GM12878 (cell line): Measurements from ENCODE around the gene ATXN7L1. TPM values are rescaled to one million over a fixed set of nuclear protein-coding genes. Genes with fewer than 3 reads are reported as not detected.

Source experiments
- ATAC-seq: fragments of 200-7000 bp; cut with Tn5 transposase; 3 replicates; pipeline ENCODE4 v1.9.1; 2020; ENCODE audit warnings: mild to moderate bottlenecking, moderate library complexity
- BruUV-seq: library from RNA; stranded (reverse); fragments of 400-500 nt; replicated peaks from 2 replicates; lab custom pipeline; 2021; lab: Mats Ljungman, UMichigan
- CTCF ChIA-PET: fragments of 300-600 bp; sonication (Branson Sonifier 250); formaldehyde crosslinking; extraction: SDS; loops from one replicate; lab custom pipeline; 2021; ENCODE audit warnings: inconsistent platforms; lab: Yijun Ruan, JAX
- POLR2A ChIA-PET: fragments of 350-600 bp; formaldehyde crosslinking; extraction: SDS; loops from one replicate; lab custom pipeline; 2021; ENCODE audit warnings: inconsistent platforms; lab: Charles Lee
- RAD21 ChIA-PET: fragments of 300-600 bp; sonication (Branson Sonifier 250); formaldehyde crosslinking; loops from one replicate; lab custom pipeline; 2023; ENCODE audit warnings: antibody characterized with exemption; ENCODE audit not compliant: unreplicated experiment; lab: Charles Lee
- SMC1A ChIA-PET: fragments of 300-600 bp; sonication (Branson Sonifier 250); formaldehyde crosslinking; loops from one replicate; lab custom pipeline; 2023; ENCODE audit not compliant: unreplicated experiment, uncharacterized antibody; lab: Charles Lee
- DNase-seq: peaks from one replicate; pipeline ENCODE4 v3.0.0-alpha.2; 2011; ENCODE audit warnings: low read depth, low spot score
- FAIRE-seq: peaks from 3 replicates; lab custom pipeline; 2011; peaks lifted over from hg19 to GRCh38; lab: Jason Lieb, UNC
- H2AFZ ChIP-seq: 2 replicates; pipeline ENCODE4 v1.6.0; 2011; ENCODE audit warnings: low read depth, low read length, control low read depth; ENCODE audit not compliant: control insufficient read depth
- H3K27ac ChIP-seq: 2 replicates; pipeline ENCODE4 v1.5.1; 2011; ENCODE audit warnings: control low read depth; ENCODE audit not compliant: control insufficient read depth, insufficient read depth
- H3K27me3 ChIP-seq, 2 experiments: replicated peaks in 1 of 2; 2 replicates each; pipeline versions ENCODE4 v1.6.0 to v1.6.1; 2011; ENCODE audit warnings: low read length in 1 of 2; ENCODE audit not compliant: control insufficient read depth in 2 of 2, insufficient read depth in 2 of 2
- H3K36me3 ChIP-seq, 2 experiments: 2 replicates each; pipeline ENCODE4 v1.5.1; 2011; ENCODE audit warnings: low read length in 1 of 2; ENCODE audit not compliant: control insufficient read depth in 2 of 2, insufficient read depth in 2 of 2
- H3K4me1 ChIP-seq: 2 replicates; pipeline ENCODE4 v1.6.1; 2011; ENCODE audit warnings: mild to moderate bottlenecking, low read length, moderate library complexity, mixed read lengths; ENCODE audit not compliant: control insufficient read depth, insufficient read depth
- H3K4me2 ChIP-seq: 2 replicates; pipeline ENCODE4 v1.6.0; 2011; ENCODE audit warnings: control low read depth; ENCODE audit not compliant: control insufficient read depth, insufficient read depth
- H3K4me3 ChIP-seq: fragments of 200-600 bp; sonication (generic); 2 replicates; pipeline ENCODE4 v1.5.1; 2016
- H3K79me2 ChIP-seq: 2 replicates; pipeline ENCODE4 v1.6.0; 2011; ENCODE audit warnings: low read length; ENCODE audit not compliant: control insufficient read depth, insufficient read depth
- H3K9ac ChIP-seq: 2 replicates; pipeline ENCODE4 v1.8.0; 2011; ENCODE audit warnings: low read length, control low read depth, mixed read lengths; ENCODE audit not compliant: control insufficient read depth, insufficient read depth
- H3K9me3 ChIP-seq: replicated peaks from 3 replicates; pipeline ENCODE4 v1.5.1; 2011; ENCODE audit warnings: mild to moderate bottlenecking, low read length; ENCODE audit not compliant: control insufficient read depth, insufficient read depth
- H4K20me1 ChIP-seq: 2 replicates; pipeline ENCODE4 v1.6.0; 2011; ENCODE audit not compliant: control insufficient read depth, insufficient read depth
- BMI1 ChIP-seq: fragments of 450-650 bp; IDR thresholded peaks from 2 replicates; pipeline ENCODE4 v1.6.1; 2016; ENCODE audit warnings: mild to moderate bottlenecking, moderate library complexity, borderline replicate concordance
- CREB1 ChIP-seq: IDR thresholded peaks from 2 replicates; pipeline ENCODE4 v1.6.1; 2012; ENCODE audit warnings: low read depth, mild to moderate bottlenecking, inconsistent platforms
- CREM ChIP-seq: IDR thresholded peaks from 2 replicates; pipeline ENCODE4 v1.6.1; 2014; ENCODE audit warnings: antibody characterized with exemption, low read depth
- EED ChIP-seq: sonication (generic); IDR thresholded peaks from 2 replicates; pipeline ENCODE4 v1.6.1; 2016; ENCODE audit warnings: antibody characterized with exemption, low read depth
- EGR1 ChIP-seq, 2 experiments: IDR thresholded peaks; 1 replicate in 1 of 2; 2 replicates in 1 of 2; pipeline ENCODE4 v1.6.1; 2011 to 2012; ENCODE audit warnings: low read depth in 2 of 2, low read length in 2 of 2, borderline replicate concordance in 1 of 2, mild to moderate bottlenecking in 1 of 2, moderate library complexity in 1 of 2
- ESRRA ChIP-seq: IDR thresholded peaks from 2 replicates; pipeline ENCODE4 v1.6.1; 2012; ENCODE audit warnings: mild to moderate bottlenecking, low read length, improper control_type of control experiment
- FOXK2 ChIP-seq: fragments of 450-650 bp; IDR thresholded peaks from 2 replicates; pipeline ENCODE4 v1.6.1; 2017; ENCODE audit warnings: mild to moderate bottlenecking, moderate library complexity
- HDGF ChIP-seq: fragments of 450-650 bp; IDR thresholded peaks from 2 replicates; pipeline ENCODE4 v1.6.1; 2016; ENCODE audit warnings: antibody characterized with exemption
- MEF2A ChIP-seq: IDR thresholded peaks from 2 replicates; pipeline ENCODE4 v1.6.1; 2011; ENCODE audit warnings: low read depth, mild to moderate bottlenecking, low read length, moderate library complexity; ENCODE audit not compliant: insufficient read depth
- MXI1 ChIP-seq: fragments of 150-350 bp; IDR thresholded peaks from 2 replicates; pipeline ENCODE4 v1.6.1; 2011; ENCODE audit warnings: low read depth, mild to moderate bottlenecking, inconsistent platforms, low read length, improper control_type of control experiment
- PRDM15 ChIP-seq: fragments of 450-650 bp; formaldehyde crosslinking; IDR thresholded peaks from 2 replicates; pipeline ENCODE4 v1.4.0; 2020; ENCODE audit warnings: mild to moderate bottlenecking, moderate library complexity
- RBBP5 ChIP-seq: fragments of 200-600 bp; sonication (generic); conservative IDR thresholded peaks from 2 replicates; pipeline ENCODE4 v1.6.1; 2016
- TARDBP ChIP-seq: IDR thresholded peaks from 2 replicates; pipeline ENCODE4 v1.6.1; 2016; ENCODE audit warnings: borderline replicate concordance
- WGBS: methylation state at CpG from one replicate; pipeline ENCODE4 v1.1.6; 2016; ENCODE audit warnings: low lambda C conversion rate; ENCODE audit not compliant: insufficient replicate concordance, insufficient coverage; ENCODE audit errors: missing lambda C conversion rate; 5-methylcytosine and 5-hydroxymethylcytosine counted together
- in situ Hi-C: fragments of 300-500 bp; cut with MboI; formaldehyde crosslinking; loops from 9 replicates; pipeline ENCODE4 v1.14.3; 2018; ENCODE audit warnings: mixed read lengths
- intact Hi-C: fragments of 100-400 bp; cut with micrococcal nuclease; formaldehyde crosslinking; loops from one replicate; pipeline ENCODE4 v1.14.2; 2022; ENCODE audit not compliant: unreplicated experiment
- polyA plus RNA-seq, 11 experiments: library from polyadenylated mRNA; depleted of rRNA in 4 of 11; unstranded in 6 of 11; stranded (reverse) in 5 of 11; fragments of >200 nt; fragmentation: Nextera tagmentation in 4 of 11; fragmentation: Illumina TruSeq in 1 of 11; extraction: Ambion mirVana in 4 of 11; extraction: Trizol in 1 of 11; gene quantifications; 1 replicate in 1 of 11; 2 replicates in 10 of 11; pipeline versions ENCODE4 v1.2.1 to v1.2.3, GENCODE V29; 2011 to 2016; ENCODE audit warnings: inconsistent platforms in 2 of 11, missing spikeins in 2 of 11, low read depth in 1 of 11
- total RNA-seq, 4 experiments: library from RNA; depleted of rRNA in 3 of 4; stranded (reverse); fragments of >200 nt in 3 of 4; fragmentation: Illumina TruSeq in 1 of 4; extraction: Trizol in 1 of 4; gene quantifications; 2 replicates each; pipeline versions ENCODE4 v1.2.1 to v1.2.3, GENCODE V29; 2013 to 2021
- TF ChIP-seq, protein P1 (sequence below): fragments of 150-350 bp; IDR thresholded peaks from 2 replicates; pipeline ENCODE4 v1.6.1; 2014; ENCODE audit warnings: mild to moderate bottlenecking, low read depth, low read length

Gene ATXN7L1
- total and polyA plus RNA-seq, 10 of the 15 experiments (the other 5 are each of a cell fraction or from before 2014, with no cell fraction given), result 0.40 to 2.9 (median 1.2) TPM

DNA sequence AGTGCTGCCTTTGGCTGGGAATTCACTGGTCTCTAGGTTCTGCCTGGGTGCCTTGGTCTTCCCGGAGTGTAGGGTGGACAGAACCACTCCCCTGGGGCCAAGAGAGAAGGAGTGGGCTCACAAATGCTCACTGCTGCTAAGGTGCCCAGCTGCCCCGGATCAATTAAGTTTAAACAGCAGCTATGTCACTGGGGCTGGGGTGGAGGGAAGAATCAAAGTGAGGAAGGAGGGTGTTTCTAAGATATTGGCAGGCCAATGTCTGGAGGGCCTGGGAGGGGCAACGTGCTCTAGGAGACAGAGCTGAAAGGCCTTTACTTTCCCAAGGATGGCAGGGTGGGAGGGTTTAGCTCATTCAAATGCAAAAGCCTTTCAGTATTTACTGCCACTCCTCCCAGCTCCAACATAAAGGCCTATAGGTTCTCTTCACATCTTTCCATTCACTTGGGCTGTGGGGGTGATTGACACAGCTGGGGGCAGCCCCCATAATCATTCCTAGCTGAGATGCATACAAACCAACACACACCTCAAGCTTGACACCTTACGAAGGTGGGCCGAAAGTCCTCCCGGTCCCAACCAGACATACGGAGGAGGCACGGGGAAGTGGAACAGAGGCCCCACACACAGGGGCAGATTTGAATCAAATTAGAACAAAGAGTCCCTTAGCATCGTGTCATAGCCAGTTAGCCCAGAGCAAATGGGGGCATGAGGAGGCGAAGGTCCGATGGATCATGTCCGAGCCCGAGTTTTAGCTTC, 187.2 kb downstream of the ATXN7L1 start:
- H3K4me2 ChIP-seq, result no peak overlapping the region
- DNase-seq, result no peak
- no peaks in the 10 kb centered on the region; the same call in 1 of the 2 replicates for H3K4me1 ChIP-seq
- POLR2A ChIA-PET, result no interaction called here
- CTCF ChIA-PET, result interaction anchor here (0.6 to 1.3 kb wide), 8 partner anchors 32 to 792 kb away, joined by 3 to 6 read pairs (median 3); no protein-coding TSS in a partner anchor
- no peaks in the 10 kb centered on the region for H4K20me1 ChIP-seq
- no peak overlapping the region for H2AFZ ChIP-seq
- H3K9ac ChIP-seq, result no peak overlapping the region
- 0 out of 4 replicates have a peak, but pooled peaks cover 0 to 2% of the 10 kb centered on the region in 2 experiments for H3K27me3 ChIP-seq
- WGBS, result 71% methylated on average over 13 of the region's 13 CpGs
- H3K79me2 ChIP-seq, result no peaks in the 10 kb centered on the region
- ATAC-seq, result no peak
- BruUV-seq, result no TSS peak
- no peak overlapping the region for H3K27ac ChIP-seq
- RAD21 ChIA-PET, result interaction anchor here (0.7 to 1.2 kb wide), 2 partner anchors 14 to 15 kb away, joined by 3 read pairs; no protein-coding TSS in a partner anchor
- FAIRE-seq, result no peak
- intact Hi-C loops (no loop called here), in situ Hi-C loops (no loop called here)
- TF ChIP-seq BMI1 (no peak), CREB1 (no peak), ESRRA (no peak), TARDBP (no peak), MXI1 (no peak), HDGF (no peak), EED (no peak), RBBP5 (no peak), CREM (no peak), FOXK2 (no peak), MEF2A (no peak), EGR1 (IDR thresholded peaks at IDR 0.05; ENCODE audit: borderline replicate concordance in 1 of 2, low read depth in 2 of 2, low read length in 2 of 2) (no peak), PRDM15 (CRISPR knock-in tag) (no peak)
- TF ChIP-seq, protein P1, sequence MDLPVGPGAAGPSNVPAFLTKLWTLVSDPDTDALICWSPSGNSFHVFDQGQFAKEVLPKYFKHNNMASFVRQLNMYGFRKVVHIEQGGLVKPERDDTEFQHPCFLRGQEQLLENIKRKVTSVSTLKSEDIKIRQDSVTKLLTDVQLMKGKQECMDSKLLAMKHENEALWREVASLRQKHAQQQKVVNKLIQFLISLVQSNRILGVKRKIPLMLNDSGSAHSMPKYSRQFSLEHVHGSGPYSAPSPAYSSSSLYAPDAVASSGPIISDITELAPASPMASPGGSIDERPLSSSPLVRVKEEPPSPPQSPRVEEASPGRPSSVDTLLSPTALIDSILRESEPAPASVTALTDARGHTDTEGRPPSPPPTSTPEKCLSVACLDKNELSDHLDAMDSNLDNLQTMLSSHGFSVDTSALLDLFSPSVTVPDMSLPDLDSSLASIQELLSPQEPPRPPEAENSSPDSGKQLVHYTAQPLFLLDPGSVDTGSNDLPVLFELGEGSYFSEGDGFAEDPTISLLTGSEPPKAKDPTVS, result no peak
- SMC1A ChIA-PET, result interaction anchor here (0.5 to 1.3 kb wide), 7 partner anchors 13 to 471 kb away, joined by 3 read pairs; no protein-coding TSS in a partner anchor
- H3K4me3 ChIP-seq, result no peak overlapping the region
- H3K36me3 ChIP-seq, result no peaks in the 10 kb centered on the region
- H3K9me3 ChIP-seq, result no peaks in the 10 kb centered on the region
